ENCODE data around the gene MAP4K4.

The MAP4K4 gene

GRCh38 chr2:101723371-101724124 lies 26.0 kb downstream of the MAP4K4 start:
- Histone ChIP-seq H3K36me3 (ENCODE audit: insufficient read depth, low read length) (peaks cover 3% of the 10 kb centered on the region; the same call in 1 of the 2 replicates), H3K9ac (ENCODE audit: low read depth, low read length) (no peak overlapping the region), H3K4me2 (ENCODE audit: insufficient read depth, low read length) (no peak overlapping the region), H2AFZ (ENCODE audit: low read depth, low read length) (no peak overlapping the region), H3K9me3 (ENCODE audit: insufficient read depth, low read length, severe bottlenecking) (no peaks in the 10 kb centered on the region), H3K4me3 (ENCODE audit: low read depth in 1 of 2, low read length in 2 of 2) (no peak overlapping the region), H4K20me1 (ENCODE audit: insufficient read depth, low read length) (peaks cover 94% of the 10 kb centered on the region), H3K27me3 (ENCODE audit: insufficient read depth, low read length, poor library complexity) (no peaks in the 10 kb centered on the region), H3K4me1 (ENCODE audit: insufficient read depth, low read length) (peaks cover 9% of the 10 kb centered on the region), H3K79me2 (ENCODE audit: insufficient read depth, low read length) (peaks cover 100% of the 10 kb centered on the region), H3K27ac (ENCODE audit: low read length) (no peak overlapping the region)
- TF ChIP-seq CTCF (IDR thresholded peaks at IDR 0.05; ENCODE audit: borderline replicate concordance, extremely low read depth, low read length, poor library complexity, severe bottlenecking) (no peak), EZH2 (IDR thresholded peaks at IDR 0.05; ENCODE audit: borderline replicate concordance, low read depth, low read length, severe bottlenecking) (no peak)
- DNase-seq (no peak), ATAC-seq (ENCODE audit: insufficient read depth, low read depth) (no peak)

GRCh38 chr2:101724125-101724474 lies 26.6 kb downstream of the MAP4K4 start:
- H3K4me2 ChIP-seq (ENCODE audit: insufficient read depth, low read length), result no peak overlapping the region
- no peak for DNase-seq
- peaks cover 4% of the 10 kb centered on the region for H3K4me1 ChIP-seq (ENCODE audit: insufficient read depth, low read length)
- no peaks in the 10 kb centered on the region for H3K9me3 ChIP-seq (ENCODE audit: insufficient read depth, low read length, severe bottlenecking)
- H3K79me2 ChIP-seq (ENCODE audit: insufficient read depth, low read length), result peaks cover 100% of the 10 kb centered on the region
- peaks cover 3% of the 10 kb centered on the region; the same call in 1 of the 2 replicates for H3K36me3 ChIP-seq (ENCODE audit: insufficient read depth, low read length)
- H3K4me3 ChIP-seq (ENCODE audit: low read depth in 1 of 2, low read length in 2 of 2), result no peak overlapping the region
- H3K9ac ChIP-seq (ENCODE audit: low read depth, low read length), result no peak overlapping the region
- peaks cover 94% of the 10 kb centered on the region for H4K20me1 ChIP-seq (ENCODE audit: insufficient read depth, low read length)
- no peak overlapping the region for H3K27ac ChIP-seq (ENCODE audit: low read length)
- ATAC-seq (ENCODE audit: insufficient read depth, low read depth), result no peak
- H2AFZ ChIP-seq (ENCODE audit: low read depth, low read length), result no peak overlapping the region
- H3K27me3 ChIP-seq (ENCODE audit: insufficient read depth, low read length, poor library complexity), result no peaks in the 10 kb centered on the region
- TF ChIP-seq CTCF (IDR thresholded peaks at IDR 0.05; ENCODE audit: borderline replicate concordance, extremely low read depth, low read length, poor library complexity, severe bottlenecking), result no peak

- Histone ChIP-seq H3K27ac (ENCODE audit: low read length) (no peak overlapping the region), H3K4me3 (ENCODE audit: low read depth in 1 of 2, low read length in 2 of 2) (no peak overlapping the region), H3K79me2 (ENCODE audit: insufficient read depth, low read length) (peaks cover 100% of the 10 kb centered on the region), H3K9me3 (ENCODE audit: insufficient read depth, low read length, severe bottlenecking) (no peaks in the 10 kb centered on the region), H3K27me3 (ENCODE audit: insufficient read depth, low read length, poor library complexity) (no peaks in the 10 kb centered on the region), H4K20me1 (ENCODE audit: insufficient read depth, low read length) (peaks cover 94% of the 10 kb centered on the region), H3K4me2 (ENCODE audit: insufficient read depth, low read length) (no peak overlapping the region), H3K9ac (ENCODE audit: low read depth, low read length) (no peak overlapping the region), H3K4me1 (ENCODE audit: insufficient read depth, low read length) (no peaks in the 10 kb centered on the region), H2AFZ (ENCODE audit: low read depth, low read length) (no peak overlapping the region), H3K36me3 (ENCODE audit: insufficient read depth, low read length) (peaks cover 8% of the 10 kb centered on the region)
- TF ChIP-seq CTCF (IDR thresholded peaks at IDR 0.05; ENCODE audit: borderline replicate concordance, extremely low read depth, low read length, poor library complexity, severe bottlenecking) (no peak), EZH2 (IDR thresholded peaks at IDR 0.05; ENCODE audit: borderline replicate concordance, low read depth, low read length, severe bottlenecking) (no peak)
- ATAC-seq (ENCODE audit: insufficient read depth, low read depth) (no peak), DNase-seq (no peak)
Measured at GRCh38 chr2:101725038-101725437, 27.5 kb downstream of the MAP4K4 start.

Measured in DND-41 (cell line).